Neural cell (in vitro differentiated cells): ENCODE data around the gene COA6.

Experiments used
- CTCF ChIP-seq: fragments of 450-650 bp; IDR thresholded peaks from 2 replicates; pipeline ENCODE4 v1.5.1; 2014; ENCODE audit warnings: antibody characterized with exemption, mild to moderate bottlenecking, moderate library complexity; ENCODE audit not compliant: poor library complexity, severe bottlenecking
- EP300 ChIP-seq: fragments of 450-650 bp; conservative IDR thresholded peaks from 2 replicates; pipeline ENCODE4 v1.6.1; 2014; ENCODE audit warnings: antibody characterized with exemption, mild to moderate bottlenecking, moderate library complexity; ENCODE audit not compliant: poor library complexity, severe bottlenecking
- EZH2 ChIP-seq: fragments of 200-600, 300-800 bp; shearing (Covaris generic), sonication (generic); IDR thresholded peaks from 2 replicates; pipeline ENCODE4 v1.6.1; 2014; ENCODE audit warnings: antibody characterized with exemption, low read length, borderline replicate concordance, mild to moderate bottlenecking; ENCODE audit not compliant: insufficient read depth, poor library complexity, severe bottlenecking
- POLR2AphosphoS5 ChIP-seq: IDR thresholded peaks from 2 replicates; pipeline ENCODE4 v1.6.1; 2012
- RAD21 ChIP-seq: fragments of 450-650 bp; conservative IDR thresholded peaks from 2 replicates; pipeline ENCODE4 v1.6.1; 2014; ENCODE audit warnings: antibody characterized with exemption, mild to moderate bottlenecking, moderate library complexity
- SMC3 ChIP-seq: fragments of 450-650 bp; conservative IDR thresholded peaks from 2 replicates; pipeline ENCODE4 v1.6.1; 2014; ENCODE audit warnings: antibody characterized with exemption, mild to moderate bottlenecking, moderate library complexity; ENCODE audit not compliant: poor library complexity
- TAF1 ChIP-seq: IDR thresholded peaks from 2 replicates; pipeline ENCODE4 v1.6.1; 2012; ENCODE audit warnings: low read depth
- TF ChIP-seq, protein P1 (sequence below): IDR thresholded peaks from 2 replicates; pipeline ENCODE4 v1.6.1; 2012; ENCODE audit warnings: borderline replicate concordance

DNA sequence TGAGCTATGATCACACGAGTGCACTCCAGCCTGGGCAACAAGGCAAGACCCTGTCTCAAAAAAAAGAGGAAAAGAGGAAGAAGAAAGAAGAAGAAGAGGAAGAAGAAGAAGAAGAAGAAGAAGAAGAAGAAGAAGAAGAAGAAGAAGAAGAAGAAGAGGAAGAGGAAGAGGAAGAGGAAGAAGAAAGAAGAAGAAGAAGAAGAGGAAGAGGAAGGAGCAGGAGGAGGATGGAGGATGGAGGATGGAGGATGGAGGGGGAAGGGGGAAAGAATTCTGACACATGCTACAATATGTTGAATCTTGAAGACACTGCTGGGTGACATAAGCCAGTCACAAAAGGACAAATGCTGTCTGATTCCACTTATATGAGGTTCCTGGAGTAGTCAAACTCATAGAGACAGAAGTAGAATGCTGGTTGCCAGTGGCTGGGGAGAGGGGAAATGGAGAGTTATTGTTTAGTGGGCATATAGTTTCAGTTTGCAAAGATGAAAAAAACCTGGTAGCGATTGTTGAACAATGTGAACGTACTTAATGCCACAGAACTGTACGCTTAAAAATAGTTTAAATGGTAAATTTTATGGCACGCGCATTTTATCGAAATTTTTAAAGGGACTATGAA is 47.3 kb upstream of the COA6 start:
- TF ChIP-seq CTCF (no peak), EZH2 (no peak), POLR2AphosphoS5 (no peak), RAD21 (no peak), EP300 (no peak), TAF1 (no peak), SMC3 (no peak)
- TF ChIP-seq, protein P1, sequence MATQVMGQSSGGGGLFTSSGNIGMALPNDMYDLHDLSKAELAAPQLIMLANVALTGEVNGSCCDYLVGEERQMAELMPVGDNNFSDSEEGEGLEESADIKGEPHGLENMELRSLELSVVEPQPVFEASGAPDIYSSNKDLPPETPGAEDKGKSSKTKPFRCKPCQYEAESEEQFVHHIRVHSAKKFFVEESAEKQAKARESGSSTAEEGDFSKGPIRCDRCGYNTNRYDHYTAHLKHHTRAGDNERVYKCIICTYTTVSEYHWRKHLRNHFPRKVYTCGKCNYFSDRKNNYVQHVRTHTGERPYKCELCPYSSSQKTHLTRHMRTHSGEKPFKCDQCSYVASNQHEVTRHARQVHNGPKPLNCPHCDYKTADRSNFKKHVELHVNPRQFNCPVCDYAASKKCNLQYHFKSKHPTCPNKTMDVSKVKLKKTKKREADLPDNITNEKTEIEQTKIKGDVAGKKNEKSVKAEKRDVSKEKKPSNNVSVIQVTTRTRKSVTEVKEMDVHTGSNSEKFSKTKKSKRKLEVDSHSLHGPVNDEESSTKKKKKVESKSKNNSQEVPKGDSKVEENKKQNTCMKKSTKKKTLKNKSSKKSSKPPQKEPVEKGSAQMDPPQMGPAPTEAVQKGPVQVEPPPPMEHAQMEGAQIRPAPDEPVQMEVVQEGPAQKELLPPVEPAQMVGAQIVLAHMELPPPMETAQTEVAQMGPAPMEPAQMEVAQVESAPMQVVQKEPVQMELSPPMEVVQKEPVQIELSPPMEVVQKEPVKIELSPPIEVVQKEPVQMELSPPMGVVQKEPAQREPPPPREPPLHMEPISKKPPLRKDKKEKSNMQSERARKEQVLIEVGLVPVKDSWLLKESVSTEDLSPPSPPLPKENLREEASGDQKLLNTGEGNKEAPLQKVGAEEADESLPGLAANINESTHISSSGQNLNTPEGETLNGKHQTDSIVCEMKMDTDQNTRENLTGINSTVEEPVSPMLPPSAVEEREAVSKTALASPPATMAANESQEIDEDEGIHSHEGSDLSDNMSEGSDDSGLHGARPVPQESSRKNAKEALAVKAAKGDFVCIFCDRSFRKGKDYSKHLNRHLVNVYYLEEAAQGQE: no peak
